Body of pancreas (tissue), 4 donors: ENCODE results near the gene NPHP1.

Source experiments
- CTCF ChIP-seq, 7 experiments: fragments of 450-650 bp in 4 of 7; fragments of 200-600 bp in 3 of 7; sonication (generic) in 3 of 7; IDR thresholded peaks; one replicate each; pipeline ENCODE4 v1.5.1; 2016 to 2019; ENCODE audit warnings: antibody characterized with exemption in 7 of 7
- POLR2A ChIP-seq, 3 donors: fragments of 450-650 bp; IDR thresholded peaks; one replicate each; pipeline ENCODE4 v1.6.1; 2016; ENCODE audit warnings: antibody characterized with exemption in 3 of 3, mild to moderate bottlenecking in 2 of 3

- TF ChIP-seq CTCF (IDR thresholded peaks at IDR 0.05) (no peak), POLR2A (IDR thresholded peaks at IDR 0.05) (peak; percentile 7 to 64 (median 59))
Measured at GRCh38 chr2:110204408-110205385, at the start of gene NPHP1.
